Measurements from ENCODE around the gene SELENOO. TPM values are rescaled to one million over a fixed set of nuclear protein-coding genes. Genes with fewer than 3 reads are reported as not detected.

Gene SELENOO
- total RNA-seq, 1 experiment from 2014 or later = 43.2 TPM

DNA sequence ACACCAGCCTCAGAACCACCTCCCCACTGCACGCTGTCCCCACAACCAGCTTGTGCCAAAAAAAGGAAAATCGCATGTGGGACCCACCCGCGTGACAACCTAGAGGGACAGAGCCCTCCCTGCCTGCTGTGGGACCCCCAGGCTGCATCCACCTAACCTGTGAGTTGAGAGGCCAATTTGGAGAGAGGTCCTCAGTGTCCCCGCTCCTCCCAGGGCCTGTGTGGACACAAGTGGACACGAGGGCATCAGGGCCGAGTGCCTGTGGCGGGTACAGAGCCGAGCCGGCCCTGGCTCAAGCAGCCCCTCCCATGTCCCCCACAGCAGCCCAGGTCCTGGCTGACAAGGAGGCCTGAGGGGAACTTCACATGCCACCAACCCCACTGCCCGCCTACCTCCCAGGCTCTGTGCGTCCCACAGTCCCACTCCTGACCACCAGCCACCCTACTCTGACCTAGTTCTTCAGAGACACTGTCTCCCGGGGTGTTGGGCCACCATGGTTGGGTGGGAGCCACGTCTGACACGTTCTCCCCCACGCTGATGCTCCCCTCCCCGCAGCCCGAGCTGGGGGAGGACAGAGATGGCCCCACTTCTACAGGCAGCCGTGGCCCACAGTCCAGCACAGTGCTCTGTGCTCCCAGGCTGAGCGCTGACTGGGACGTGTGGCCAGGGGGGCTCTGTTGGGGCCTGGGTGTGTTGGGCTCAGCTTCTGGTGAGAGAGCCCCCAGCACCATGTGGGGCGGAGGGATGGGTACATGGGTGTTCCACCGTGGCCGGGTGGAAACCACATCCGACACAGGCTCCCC is 19.2 kb downstream of the SELENOO start:
- DNase-seq (ENCODE audit: low read depth, low spot score) = no peak
- in situ Hi-C loops (cut with HindIII; ENCODE audit: low pct_unique_long_range_greater_than_20kb, low sequenced_read_pairs) = no loop called here

DNA sequence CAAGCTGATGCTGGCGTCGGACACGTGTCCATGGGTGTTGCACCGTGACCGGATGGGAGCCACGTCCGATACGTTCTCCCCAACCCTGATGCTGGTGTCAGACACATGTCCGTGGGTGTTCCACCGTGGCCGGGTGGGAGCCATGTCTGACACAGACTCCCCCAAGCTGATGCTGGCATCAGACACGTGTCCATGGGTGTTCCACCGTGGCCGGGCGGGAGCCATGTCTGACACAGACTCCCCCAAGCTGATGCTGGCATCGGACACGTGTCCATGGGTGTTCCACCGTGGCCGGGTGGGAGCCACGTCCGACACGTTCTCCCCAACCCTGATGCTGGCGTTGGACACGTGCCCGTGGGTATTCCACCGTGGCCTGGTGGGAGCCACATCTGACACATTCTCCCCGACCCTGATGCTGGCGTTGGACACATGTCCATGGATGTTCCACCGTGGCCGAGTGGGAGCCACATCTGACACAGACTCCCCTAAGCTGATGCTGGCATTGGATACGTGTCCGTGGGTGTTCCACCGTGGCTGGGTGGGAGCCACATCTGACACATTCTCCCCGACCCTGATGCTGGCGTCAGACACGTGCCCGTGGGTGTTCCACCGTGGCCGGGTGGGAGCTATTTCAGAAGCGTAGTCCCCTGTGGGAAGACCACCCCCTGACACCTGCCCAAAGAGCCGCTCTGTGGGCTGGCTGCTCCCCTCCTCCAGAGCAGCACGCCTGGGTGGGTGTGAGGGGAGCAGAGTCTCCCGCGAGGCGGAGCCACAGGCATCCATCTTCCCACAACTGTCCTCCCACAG is 20.0 kb downstream of the SELENOO start:
- in situ Hi-C loops (cut with HindIII; ENCODE audit: low pct_unique_long_range_greater_than_20kb, low sequenced_read_pairs) = no loop called here
- DNase-seq (ENCODE audit: low read depth, low spot score) = no peak

DNA sequence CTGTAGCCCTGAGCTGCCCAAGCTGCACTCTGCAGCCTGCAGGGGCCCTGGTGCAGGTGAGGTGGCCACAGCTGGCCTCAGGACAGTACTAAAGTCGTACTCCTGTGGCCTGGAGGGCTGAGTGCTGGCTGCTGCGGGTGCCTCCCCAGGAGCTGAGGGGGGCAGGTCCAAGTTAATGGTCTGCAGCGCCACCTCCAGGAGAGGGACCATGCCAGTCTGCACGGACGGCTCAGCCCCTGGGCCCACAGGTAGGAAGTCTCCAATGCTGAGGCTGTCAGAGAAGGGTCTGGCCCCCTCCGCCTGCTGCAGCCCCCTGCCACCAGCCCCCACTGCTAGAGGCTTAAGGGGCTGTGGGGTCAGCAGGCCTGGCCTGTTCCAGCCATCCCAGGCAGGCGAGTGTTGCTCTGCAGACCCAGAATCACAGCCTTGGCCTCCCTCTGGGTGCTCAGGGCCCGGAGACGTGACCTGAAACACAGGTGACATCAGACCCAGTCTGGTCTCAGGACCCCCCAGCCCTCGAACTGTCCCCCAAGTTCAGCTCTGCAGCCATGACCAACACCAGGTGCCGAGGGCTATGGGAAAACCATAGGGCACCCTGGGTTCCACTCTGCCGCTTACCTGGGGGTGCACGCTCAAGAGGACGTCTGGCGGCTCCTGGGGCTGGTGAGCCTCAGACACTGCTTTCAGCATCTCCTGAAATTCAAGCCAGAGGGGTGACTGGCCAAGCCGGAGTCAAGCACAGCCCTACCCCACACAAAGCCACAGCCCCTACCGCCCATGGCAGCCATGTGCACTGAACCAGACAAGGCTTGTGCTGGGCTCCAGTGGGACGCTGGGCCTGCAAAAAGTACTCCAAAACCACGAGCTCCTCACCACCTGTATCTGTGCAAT is 20.8 kb downstream of the SELENOO start:
- DNase-seq (ENCODE audit: low read depth, low spot score) = no peak
- in situ Hi-C loops (cut with HindIII; ENCODE audit: low pct_unique_long_range_greater_than_20kb, low sequenced_read_pairs) = no loop called here

DNA sequence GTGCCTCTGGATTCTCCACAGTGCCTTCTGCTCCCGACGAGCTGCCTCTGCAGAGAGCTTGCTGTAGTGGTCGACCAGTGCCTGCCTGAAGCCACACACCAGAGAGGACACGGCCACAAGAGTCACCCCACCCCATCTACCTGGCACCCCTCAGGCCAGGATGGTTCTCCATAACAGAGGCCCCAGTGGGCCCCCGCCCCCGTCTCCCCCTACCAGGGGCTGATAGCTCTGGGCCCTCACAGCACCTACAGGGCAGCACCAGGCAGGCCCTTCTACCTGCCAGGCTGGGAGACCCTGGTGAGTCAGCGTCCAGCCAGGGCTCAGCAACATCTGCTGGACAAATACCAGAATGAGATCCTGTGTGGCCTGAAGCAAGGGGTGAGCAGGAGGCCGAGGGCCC is 21.7 kb downstream of the SELENOO start:
- no peak for DNase-seq (ENCODE audit: low read depth, low spot score)

DNA sequence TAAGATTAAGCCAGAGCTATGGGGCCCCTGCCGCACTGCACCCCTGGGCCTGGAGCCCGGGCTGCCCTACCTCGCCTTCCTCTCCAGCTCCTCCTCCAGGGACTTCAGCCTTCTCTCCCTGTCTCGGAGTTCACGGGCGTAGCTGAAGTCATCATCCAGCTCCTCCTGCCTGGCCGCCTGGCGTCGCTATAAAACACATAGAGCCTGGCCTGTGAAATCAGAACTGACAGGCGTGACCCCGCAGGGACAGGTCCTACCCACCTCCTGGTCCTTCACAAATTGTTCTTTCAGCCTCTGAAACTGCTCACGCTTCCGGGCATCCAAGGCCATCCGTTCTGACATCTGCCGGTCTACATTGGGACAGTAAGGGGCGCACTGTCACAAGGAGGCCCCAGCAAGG is 23.3 kb downstream of the SELENOO start:
- in situ Hi-C loops (cut with HindIII; ENCODE audit: low pct_unique_long_range_greater_than_20kb, low sequenced_read_pairs) = no loop called here

More for the DNA sequence above, 21.7 kb downstream of the SELENOO start:
- in situ Hi-C loops (cut with HindIII; ENCODE audit: low pct_unique_long_range_greater_than_20kb, low sequenced_read_pairs) = no loop called here

DNA sequence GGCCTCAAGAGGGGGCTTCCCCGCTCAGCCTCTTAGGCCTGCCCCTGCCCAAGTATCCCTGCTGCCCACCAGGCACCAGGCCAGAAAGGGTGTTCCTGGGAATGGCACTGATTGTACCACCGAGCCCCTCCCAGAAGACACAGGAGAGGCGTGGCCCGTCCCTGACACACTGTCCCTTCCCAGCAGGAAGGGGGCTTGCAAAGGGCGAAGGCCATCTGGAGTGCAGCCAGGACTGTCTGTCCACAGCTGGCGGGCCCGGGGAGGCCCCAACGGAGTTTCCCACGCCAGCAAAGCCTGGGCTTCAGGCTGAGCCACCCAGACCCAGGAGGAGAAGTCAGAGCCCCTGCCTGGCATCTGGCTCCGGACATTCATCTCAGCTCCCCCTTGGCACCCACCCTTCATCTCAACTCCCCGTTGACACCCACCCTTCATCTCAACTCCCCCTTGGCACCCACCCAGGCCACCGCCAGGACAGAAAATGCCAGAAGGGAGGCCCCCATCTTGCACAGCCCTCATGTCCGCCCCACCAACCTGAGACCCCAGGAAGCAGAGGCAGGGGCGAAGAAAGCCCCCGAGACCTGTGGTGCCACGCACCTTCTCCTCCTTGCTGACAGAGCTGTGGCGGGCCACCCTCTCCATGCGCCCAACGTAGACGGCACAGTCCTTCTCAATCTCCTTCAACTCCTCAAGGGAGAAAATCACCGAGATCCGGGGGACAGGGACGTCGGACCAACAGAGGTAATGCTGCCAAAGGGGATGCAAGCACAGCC is 24.6 kb downstream of the SELENOO start:
- in situ Hi-C loops (cut with HindIII; ENCODE audit: low pct_unique_long_range_greater_than_20kb, low sequenced_read_pairs) = no loop called here
- DNase-seq (ENCODE audit: low read depth, low spot score) = no peak

More for the DNA sequence above, 23.3 kb downstream of the SELENOO start:
- peak; percentile 38 for DNase-seq (ENCODE audit: low read depth, low spot score)

DNA sequence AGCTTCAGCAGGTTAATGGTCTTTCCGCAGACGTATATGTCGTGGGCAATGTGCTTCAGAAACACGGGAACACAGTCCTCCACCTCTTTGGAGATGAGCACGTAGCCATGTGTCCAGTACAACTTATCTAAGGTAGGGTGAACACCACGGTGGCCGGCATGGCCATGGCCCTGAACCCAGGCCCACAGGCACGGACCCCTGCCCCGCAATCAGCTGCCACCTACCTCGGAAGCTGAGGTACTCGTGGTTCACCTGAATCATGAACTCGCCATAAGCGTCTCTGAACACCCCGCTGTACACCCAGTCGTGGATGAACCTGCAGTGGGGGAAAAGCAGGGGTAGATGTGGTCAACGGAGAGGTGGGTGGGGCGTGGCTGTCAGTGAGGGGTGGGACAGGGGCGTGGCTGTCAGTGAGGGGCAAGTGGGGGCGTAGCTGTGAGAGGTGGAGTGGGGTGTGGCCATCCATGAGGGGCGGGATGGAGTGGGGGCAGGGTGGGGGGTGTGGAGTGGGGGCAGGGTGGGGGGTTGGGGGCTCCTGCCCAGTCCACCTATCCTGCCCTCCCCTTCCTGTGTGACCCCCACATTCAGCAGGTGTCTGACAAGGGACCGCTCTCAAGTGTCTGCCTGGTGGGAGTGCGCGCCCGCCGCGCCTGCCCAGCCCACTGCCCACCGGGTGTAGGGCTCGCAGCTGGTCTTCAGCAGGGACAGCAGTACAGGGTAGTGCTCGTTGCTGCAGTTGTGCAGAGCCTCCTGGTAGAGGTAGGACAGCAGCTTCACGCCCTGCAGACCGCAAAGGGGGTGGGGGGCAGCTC is 25.5 kb downstream of the SELENOO start:
- in situ Hi-C loops (cut with HindIII; ENCODE audit: low pct_unique_long_range_greater_than_20kb, low sequenced_read_pairs) = no loop called here
- DNase-seq (ENCODE audit: low read depth, low spot score) = no peak

DNA sequence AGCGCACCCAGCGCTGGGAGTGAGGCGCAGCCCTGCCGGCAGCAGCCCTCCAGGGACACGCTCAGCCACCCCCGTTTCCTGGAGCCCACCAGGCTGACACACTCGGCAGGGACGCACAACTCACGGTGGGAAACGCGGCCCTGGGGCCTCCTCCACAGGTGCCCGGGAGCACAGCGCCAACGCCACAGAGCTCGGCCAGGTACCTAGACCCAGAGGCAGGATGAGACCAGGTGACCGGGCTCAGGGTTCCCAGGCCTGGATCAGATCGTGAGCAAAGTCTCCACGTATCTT is 26.0 kb downstream of the SELENOO start:
- no peak for DNase-seq (ENCODE audit: low read depth, low spot score)
- in situ Hi-C loops (cut with HindIII; ENCODE audit: low pct_unique_long_range_greater_than_20kb, low sequenced_read_pairs) = no loop called here

DNA sequence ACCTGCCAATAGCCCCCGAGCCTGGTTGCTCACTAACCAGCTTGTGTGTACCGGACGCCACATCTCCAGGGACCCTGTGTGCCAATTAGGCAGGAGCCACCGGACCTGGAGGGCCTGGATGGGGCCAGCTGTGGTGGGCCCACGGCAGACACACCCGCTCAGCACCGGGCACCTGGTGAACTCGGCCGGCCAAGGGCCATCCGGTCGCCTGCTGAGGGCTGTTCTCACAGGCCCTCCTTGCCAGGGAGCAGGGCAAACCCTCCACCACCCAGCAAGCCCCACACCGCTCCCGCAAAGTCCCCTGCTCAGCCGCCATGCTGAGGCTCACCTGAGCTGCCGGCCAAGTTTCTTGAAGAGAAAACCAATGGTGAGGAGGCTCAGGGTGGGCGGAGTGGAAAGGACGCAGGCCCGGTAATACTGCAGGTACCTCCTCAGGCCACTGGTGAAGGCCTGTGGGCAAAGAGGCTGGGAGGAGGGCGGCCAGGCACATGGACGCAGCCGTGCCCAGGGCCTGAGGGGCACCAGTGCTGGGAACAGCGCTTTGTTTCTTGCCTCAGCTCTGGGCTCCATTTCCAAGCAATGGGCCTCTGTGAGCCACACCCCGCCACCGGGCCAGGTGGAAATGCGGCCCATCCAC is 26.9 kb downstream of the SELENOO start:
- DNase-seq (ENCODE audit: low read depth, low spot score) = no peak
- in situ Hi-C loops (cut with HindIII; ENCODE audit: low pct_unique_long_range_greater_than_20kb, low sequenced_read_pairs) = no loop called here

DNA sequence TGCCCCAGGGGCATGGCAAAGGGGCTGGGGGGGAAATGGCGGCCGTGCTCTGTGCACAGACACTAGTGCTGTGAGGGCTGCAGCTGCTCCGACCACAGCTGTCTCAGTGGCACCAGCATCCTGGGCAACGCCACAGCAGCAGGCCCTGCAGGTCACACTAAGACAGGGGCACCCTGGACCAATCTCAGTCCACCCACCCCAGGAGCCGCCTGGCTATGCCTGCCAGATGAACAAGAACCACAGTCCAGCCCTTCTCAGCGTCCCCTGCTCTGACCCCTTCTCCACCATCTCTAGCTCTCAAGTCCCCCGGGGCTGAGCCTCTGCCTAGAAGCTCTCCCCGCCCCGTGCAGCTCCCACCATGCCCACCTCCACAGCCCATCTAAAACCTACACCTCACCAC is 27.6 kb downstream of the SELENOO start:
- in situ Hi-C loops (cut with HindIII; ENCODE audit: low pct_unique_long_range_greater_than_20kb, low sequenced_read_pairs) = no loop called here
- no peak for DNase-seq (ENCODE audit: low read depth, low spot score)

DNA sequence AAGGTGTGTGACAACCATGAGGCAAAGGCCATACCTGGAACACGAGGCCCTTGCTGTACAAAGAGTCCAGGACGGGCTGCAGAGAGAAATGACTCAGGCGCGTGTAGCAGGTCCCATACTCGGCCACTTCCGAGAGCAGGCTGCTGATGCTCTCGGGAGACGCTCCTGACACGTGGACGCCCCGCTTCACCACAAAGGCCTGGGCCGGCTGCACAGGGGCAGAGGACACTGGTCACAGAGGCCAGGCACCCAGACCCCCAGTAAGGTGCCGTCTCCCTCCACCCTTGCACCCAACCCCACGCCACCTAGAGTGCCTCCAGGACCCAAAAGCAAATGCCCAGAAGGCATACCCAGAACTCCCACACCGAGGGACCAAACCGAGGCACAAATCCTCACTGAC is 28.6 kb downstream of the SELENOO start:
- in situ Hi-C loops (cut with HindIII; ENCODE audit: low pct_unique_long_range_greater_than_20kb, low sequenced_read_pairs) = no loop called here

DNA sequence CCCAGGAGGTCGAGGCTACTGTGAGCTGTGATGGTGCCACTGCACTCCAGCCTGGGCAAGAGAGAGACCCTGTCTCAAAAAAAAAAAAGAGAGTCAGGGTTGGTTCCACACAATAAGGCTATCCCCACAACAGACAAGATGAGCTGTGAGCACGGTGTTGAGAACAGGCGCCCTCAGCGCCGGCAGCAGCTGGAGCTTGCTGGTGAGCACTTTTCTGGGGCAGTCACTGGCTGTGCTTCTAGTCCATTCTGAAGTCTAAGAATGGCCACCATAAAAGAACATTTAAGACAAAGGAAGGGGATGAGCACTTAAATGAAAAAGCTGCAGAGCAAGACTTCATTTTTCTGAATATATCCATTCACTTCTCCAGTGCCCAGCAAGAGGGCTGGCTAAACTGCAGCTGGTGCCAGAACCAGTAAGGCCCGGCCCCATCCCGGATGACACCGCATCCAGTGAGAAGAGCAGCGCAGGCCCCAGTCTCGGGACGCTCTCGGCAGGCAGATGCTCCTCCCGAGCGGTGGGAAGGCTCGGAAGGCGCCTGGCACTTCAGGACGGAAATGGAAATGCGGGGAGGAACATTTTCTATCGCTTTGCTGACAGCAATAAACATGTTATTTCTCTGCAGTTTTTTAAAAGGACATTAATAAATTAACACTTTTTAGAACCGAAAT is 31.8 kb downstream of the SELENOO start:
- no peak for DNase-seq (ENCODE audit: low read depth, low spot score)
- in situ Hi-C loops (cut with HindIII; ENCODE audit: low pct_unique_long_range_greater_than_20kb, low sequenced_read_pairs) = no loop called here

More for the DNA sequence above, 28.6 kb downstream of the SELENOO start:
- DNase-seq (ENCODE audit: low read depth, low spot score) = no peak

DNA sequence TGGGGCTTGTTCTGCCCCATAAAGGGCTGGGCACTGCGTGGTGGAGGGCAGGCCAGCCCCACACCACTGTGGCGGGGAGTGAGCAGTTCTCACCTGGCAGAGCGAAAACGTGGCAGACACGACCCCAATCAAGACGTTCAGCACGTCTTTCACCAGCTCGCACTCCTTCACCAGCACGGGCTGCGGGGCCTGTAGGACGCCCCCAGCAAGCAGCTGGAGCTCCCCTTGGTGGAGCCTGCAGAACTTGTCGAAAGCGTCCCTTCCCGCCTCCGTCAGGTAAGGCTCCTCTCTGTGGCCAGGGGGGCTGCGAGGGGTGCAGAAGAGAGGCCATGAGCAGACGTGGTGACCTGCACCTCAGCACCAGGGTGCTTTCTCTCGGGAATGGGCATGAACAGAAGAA is 32.4 kb downstream of the SELENOO start:
- DNase-seq (ENCODE audit: low read depth, low spot score) = no peak
- in situ Hi-C loops (cut with HindIII; ENCODE audit: low pct_unique_long_range_greater_than_20kb, low sequenced_read_pairs) = no loop called here

DNA sequence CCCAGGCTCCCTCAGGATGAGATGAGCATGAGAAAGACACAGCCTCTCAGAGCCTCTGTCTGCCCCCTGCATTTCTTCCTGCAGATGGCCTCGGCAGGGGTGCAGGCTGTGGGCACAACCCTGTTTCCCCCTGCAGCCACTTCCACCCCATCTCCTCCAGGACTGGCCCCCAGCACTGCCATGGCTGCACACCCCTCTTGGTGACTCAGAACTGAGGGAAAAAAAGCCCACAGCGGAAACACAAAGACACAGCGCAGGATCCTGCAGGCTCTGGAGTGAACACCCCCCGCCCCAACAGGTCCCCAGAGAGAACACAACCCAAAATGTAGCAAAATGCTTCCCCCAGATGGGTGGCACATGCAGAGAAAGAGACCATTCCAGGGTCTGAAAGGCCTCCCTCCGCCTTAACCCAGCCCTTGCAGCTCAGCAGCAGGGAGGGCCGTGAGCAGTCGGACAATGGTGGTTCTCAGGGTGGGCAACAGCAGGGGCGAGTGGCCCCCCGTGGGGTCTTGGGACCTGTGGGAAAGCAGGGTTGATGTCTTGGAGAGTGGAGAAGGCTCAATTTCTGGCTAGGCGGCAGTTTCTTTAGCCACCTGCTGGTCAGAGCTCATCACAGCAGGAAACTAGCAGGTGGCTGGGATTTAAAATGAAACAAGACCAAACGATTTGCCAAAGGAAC is 36.1 kb downstream of the SELENOO start:
- peak; percentile 40 for DNase-seq (ENCODE audit: low read depth, low spot score)
- in situ Hi-C loops (cut with HindIII; ENCODE audit: low pct_unique_long_range_greater_than_20kb, low sequenced_read_pairs) = no loop called here

DNA sequence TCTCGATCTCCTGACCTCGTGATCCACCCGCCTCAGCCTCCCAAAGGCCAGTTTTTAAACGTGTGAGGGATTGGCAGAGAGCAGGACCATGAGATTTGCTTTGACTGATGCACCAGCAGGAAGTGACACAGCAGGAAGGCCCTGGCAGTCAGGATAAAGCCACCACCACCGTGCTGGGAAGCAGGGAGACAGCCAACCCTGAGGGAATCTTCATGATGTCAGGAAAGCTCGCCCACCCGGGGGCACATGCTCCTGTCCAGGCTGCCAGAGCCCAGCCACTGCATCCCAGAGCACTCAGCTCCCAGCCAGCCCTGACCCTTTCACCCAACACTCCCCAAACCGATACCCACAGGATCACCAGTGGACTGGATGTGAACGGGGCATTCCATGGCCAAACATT is 37.9 kb downstream of the SELENOO start:
- in situ Hi-C loops (cut with HindIII; ENCODE audit: low pct_unique_long_range_greater_than_20kb, low sequenced_read_pairs) = no loop called here
- DNase-seq (ENCODE audit: low read depth, low spot score) = no peak

All from SK-MEL-5 (cell line).